Upper lobe of right lung (tissue), 1 donor: ENCODE data around the gene PARP16. TPM values are rescaled to one million over a fixed set of nuclear protein-coding genes. Genes with fewer than 3 reads are reported as not detected.

ENCODE experiments used
- ATAC-seq: fragments of 200-7000 bp; cut with Tn5 transposase; one replicate; pipeline ENCODE4 v1.9.1; 2020; ENCODE audit warnings: mild to moderate bottlenecking, moderate library complexity
- DNase-seq: peaks from one replicate; pipeline ENCODE4 v3.0.0-alpha.2; 2020
- H3K27ac ChIP-seq: fragments of 200-600 bp; one replicate; pipeline ENCODE4 v1.8.0; 2022
- H3K27me3 ChIP-seq: fragments of 200-600 bp; one replicate; pipeline ENCODE4 v1.8.0; 2022; ENCODE audit warnings: mild to moderate bottlenecking
- H3K36me3 ChIP-seq: fragments of 200-600 bp; one replicate; pipeline ENCODE4 v1.8.0; 2022
- H3K4me1 ChIP-seq: fragments of 200-600 bp; one replicate; pipeline ENCODE4 v1.8.0; 2022
- H3K4me3 ChIP-seq: fragments of 200-600 bp; one replicate; pipeline ENCODE4 v1.8.0; 2022; ENCODE audit warnings: mild to moderate bottlenecking
- H3K9me3 ChIP-seq: fragments of 200-600 bp; one replicate; pipeline ENCODE4 v1.8.0; 2022
- intact Hi-C: fragments of 100-400 bp; cut with DNase I; formaldehyde crosslinking; loops from one replicate; pipeline ENCODE4 v1.11.0; 2022
- total RNA-seq: library from RNA; stranded (reverse); fragmentation: NEBNext Ultra II Directional; extraction: Animal tissue kit (Norgen Biotek cat#: 25700); gene quantifications from one replicate; pipeline ENCODE4 v1.2.1, GENCODE V29; 2021
- TF ChIP-seq, protein P1 (sequence below): fragments of 200-600 bp; IDR thresholded peaks from one replicate; pipeline ENCODE4 v1.8.0; 2022; ENCODE audit warnings: antibody characterized with exemption
- donor health status: DM: no; HTN: yes; CAD: no; lungs with severe emphysema.

PARP16 gene
- total RNA-seq, 1 donor from 2014 or later: 8.3 TPM

DNA sequence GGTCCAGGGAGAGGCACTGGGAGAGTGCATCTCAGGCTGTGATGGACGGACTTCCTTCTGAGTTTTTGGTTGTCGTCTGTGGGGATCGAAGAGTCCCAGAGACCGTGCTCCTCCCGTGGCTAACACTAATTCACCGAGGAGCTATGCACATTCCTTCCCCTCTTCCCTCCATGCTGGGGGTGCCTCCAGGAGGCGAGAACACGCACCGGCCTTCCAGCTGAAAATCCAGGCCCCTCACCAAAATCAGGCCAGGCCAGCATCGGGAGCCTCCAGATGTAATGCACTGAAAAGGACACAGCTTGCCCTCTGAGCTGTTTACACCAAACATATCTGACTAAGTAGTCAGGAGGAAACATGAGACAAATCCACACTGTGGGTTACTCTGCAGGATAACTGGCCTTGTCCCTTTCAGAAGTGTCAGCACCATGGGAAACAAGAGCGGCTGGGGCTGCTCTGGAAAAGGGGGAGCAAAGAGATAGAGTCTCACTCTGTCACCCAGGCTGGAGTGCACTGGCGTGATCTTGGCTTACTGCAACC, 23.3 kb upstream of the PARP16 start:
- Histone ChIP-seq H3K4me1 (peaks cover 5% of the 10 kb centered on the region), H3K36me3 (no peaks in the 10 kb centered on the region), H3K27ac (no peak overlapping the region), H3K9me3 (no peaks in the 10 kb centered on the region), H3K4me3 (no peak overlapping the region), H3K27me3 (no peaks in the 10 kb centered on the region)
- intact Hi-C loops: loop anchor here (10.0 kb wide), 1 partner anchor 125 kb away; the partner anchor contains the start of gene CLPX
- TF ChIP-seq, protein P1, sequence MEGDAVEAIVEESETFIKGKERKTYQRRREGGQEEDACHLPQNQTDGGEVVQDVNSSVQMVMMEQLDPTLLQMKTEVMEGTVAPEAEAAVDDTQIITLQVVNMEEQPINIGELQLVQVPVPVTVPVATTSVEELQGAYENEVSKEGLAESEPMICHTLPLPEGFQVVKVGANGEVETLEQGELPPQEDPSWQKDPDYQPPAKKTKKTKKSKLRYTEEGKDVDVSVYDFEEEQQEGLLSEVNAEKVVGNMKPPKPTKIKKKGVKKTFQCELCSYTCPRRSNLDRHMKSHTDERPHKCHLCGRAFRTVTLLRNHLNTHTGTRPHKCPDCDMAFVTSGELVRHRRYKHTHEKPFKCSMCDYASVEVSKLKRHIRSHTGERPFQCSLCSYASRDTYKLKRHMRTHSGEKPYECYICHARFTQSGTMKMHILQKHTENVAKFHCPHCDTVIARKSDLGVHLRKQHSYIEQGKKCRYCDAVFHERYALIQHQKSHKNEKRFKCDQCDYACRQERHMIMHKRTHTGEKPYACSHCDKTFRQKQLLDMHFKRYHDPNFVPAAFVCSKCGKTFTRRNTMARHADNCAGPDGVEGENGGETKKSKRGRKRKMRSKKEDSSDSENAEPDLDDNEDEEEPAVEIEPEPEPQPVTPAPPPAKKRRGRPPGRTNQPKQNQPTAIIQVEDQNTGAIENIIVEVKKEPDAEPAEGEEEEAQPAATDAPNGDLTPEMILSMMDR: no peak
- DNase-seq (no peak), ATAC-seq (no peak)

DNA sequence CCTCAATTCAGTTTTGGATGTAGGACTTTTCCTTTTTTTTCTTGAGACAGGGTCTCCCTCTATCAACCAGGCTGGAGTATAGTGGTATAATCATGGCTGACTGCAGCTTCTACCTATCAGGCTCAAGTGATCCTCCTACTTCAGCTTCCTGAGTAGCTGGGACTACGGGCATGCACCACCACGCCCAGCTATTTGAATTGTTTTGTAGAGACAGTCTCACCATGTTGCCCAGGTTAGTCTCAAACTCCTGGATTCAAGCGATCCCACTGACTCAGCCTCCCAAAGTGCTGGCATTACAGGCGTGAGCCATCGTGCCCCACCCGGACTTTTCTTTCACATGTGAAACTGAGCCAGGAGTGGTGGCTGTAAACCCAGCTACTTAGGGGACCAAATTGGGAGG, 21.3 kb upstream of the PARP16 start:
- Histone ChIP-seq H3K36me3 (no peaks in the 10 kb centered on the region), H3K27ac (no peak overlapping the region), H3K27me3 (no peaks in the 10 kb centered on the region), H3K4me1 (peaks cover 13% of the 10 kb centered on the region), H3K4me3 (no peak overlapping the region), H3K9me3 (no peaks in the 10 kb centered on the region)
- TF ChIP-seq, protein P1: no peak
- DNase-seq: no peak
- intact Hi-C loops: loop anchor here (10.0 kb wide), 1 partner anchor 123 kb away; the partner anchor contains the start of gene CLPX
- no peak for ATAC-seq

DNA sequence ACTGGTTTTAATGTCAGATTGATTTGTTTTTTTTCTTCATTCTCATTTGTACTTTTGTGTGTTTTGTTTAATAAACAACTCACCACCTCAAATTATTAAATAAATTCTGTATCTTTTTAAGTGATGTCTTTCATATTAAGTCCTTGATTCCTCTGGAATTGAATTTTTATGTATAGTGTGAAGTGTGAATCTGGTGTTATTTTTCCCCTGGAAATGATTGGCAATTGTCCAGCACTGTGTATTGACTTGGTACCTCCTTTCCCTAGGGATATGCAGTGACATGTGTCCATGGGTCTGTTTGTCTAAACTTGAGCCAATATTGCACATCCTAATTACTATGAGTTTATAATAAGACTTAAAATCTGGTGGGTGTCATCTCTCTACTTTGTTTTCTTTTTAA, 19.9 kb upstream of the PARP16 start:
- Histone ChIP-seq H3K4me3 (no peak overlapping the region), H3K9me3 (no peaks in the 10 kb centered on the region), H3K27ac (no peak overlapping the region), H3K36me3 (no peaks in the 10 kb centered on the region), H3K27me3 (no peaks in the 10 kb centered on the region), H3K4me1 (peaks cover 13% of the 10 kb centered on the region)
- TF ChIP-seq, protein P1: no peak
- intact Hi-C loops: loop anchor here (10.0 kb wide), 1 partner anchor 122 kb away; the partner anchor contains the start of gene CLPX
- no peak for ATAC-seq
- DNase-seq: no peak

DNA sequence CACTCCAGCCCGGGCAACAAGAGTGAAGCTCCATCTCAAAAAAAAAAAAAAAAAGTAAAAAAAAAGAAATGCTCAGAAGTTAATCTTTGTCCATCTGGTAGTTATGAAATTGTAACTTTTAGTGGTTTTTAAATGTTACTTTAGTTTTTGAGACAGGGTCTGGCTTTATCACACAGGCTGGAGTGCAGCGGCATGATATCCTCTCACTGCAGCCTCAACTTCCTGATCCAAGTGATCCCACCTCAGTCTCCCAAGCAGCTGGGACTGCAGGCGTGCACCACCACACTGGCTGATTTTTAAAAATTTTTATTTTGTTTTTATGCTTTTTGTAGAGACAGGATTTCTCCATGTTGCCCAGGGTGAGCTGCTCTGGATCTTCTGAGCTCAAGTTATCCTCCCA, 19.1 kb upstream of the PARP16 start:
- TF ChIP-seq, protein P1: no peak
- Histone ChIP-seq H3K4me1 (peaks cover 13% of the 10 kb centered on the region), H3K4me3 (no peak overlapping the region), H3K27ac (no peak overlapping the region), H3K9me3 (no peaks in the 10 kb centered on the region), H3K27me3 (no peaks in the 10 kb centered on the region), H3K36me3 (no peaks in the 10 kb centered on the region)
- DNase-seq (no peak), ATAC-seq (no peak)
- intact Hi-C loops: loop anchor here (10.0 kb wide), 1 partner anchor 121 kb away; the partner anchor contains the start of gene CLPX

DNA sequence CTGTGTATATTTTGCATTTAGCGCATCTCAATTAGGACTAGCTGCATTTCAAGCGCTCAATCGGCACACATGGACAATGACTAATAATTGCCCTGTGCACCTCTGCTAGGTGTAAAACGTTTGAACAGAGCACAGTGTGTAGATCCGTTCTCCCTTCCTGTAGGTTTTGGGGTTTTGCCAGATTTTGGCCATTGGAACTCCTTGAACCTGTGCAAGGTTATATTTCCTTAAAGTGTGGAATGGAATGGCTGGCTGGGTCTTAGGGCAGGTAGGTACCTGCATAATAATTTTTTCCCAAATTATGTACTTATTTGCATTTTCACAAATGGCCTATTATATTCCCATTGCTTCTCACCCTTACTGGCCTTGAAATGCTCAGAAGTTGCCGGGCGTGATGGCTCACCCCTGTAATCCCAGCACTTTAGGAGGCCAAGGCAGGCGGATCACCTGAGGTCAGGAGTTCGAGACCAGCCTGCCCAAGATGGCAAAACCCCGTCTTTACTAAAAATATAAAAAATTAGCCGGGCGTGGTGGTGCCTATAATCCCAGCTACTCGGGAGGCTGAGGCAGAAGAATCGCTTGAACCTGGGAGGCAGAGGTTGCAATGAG, 18.6 kb upstream of the PARP16 start:
- TF ChIP-seq, protein P1: no peak
- Histone ChIP-seq H3K9me3 (no peaks in the 10 kb centered on the region), H3K27ac (peak overlapping the region; percentile 96), H3K36me3 (no peaks in the 10 kb centered on the region), H3K27me3 (no peaks in the 10 kb centered on the region), H3K4me1 (peaks cover 13% of the 10 kb centered on the region), H3K4me3 (peak overlapping the region; percentile 69)
- intact Hi-C loops: loop anchor here (10.0 kb wide), 1 partner anchor 120 kb away; the partner anchor contains the start of gene CLPX
- ATAC-seq (peak; percentile 24), DNase-seq (no peak)
